HepG2 (cell line): ENCODE results near the gene CSNK1D. TPM values are rescaled to one million over a fixed set of nuclear protein-coding genes. Genes with fewer than 3 reads are reported as not detected.

Source experiments
- ARNT ChIP-seq: fragments of 450-650 bp; IDR thresholded peaks from 2 replicates; pipeline ENCODE4 v1.6.1; 2017
- BRD4 ChIP-seq: sonication (generic); formaldehyde crosslinking; IDR thresholded peaks from 2 replicates; pipeline ENCODE4 v1.4.0; 2020; ENCODE audit warnings: missing genetic modification reagents
- CENPT ChIP-seq: sonication (generic); formaldehyde crosslinking; IDR thresholded peaks from 2 replicates; pipeline ENCODE4 v1.8.0; 2022; ENCODE audit warnings: low read depth, mild to moderate bottlenecking, moderate library complexity, missing genetic modification reagents
- EHMT2 ChIP-seq: fragments of 200-600 bp; sonication (generic); IDR thresholded peaks from 2 replicates; pipeline ENCODE4 v1.7.0; 2017; ENCODE audit warnings: antibody characterized with exemption, low read depth, low read length, borderline replicate concordance
- ELF1 ChIP-seq: sonication (generic); formaldehyde crosslinking; IDR thresholded peaks from 2 replicates; pipeline ENCODE4 v1.4.0; 2020; ENCODE audit warnings: missing genetic modification reagents
- PAWR ChIP-seq: sonication (generic); formaldehyde crosslinking; IDR thresholded peaks from 2 replicates; pipeline ENCODE4 v1.4.0; 2020; ENCODE audit warnings: missing genetic modification reagents, mild to moderate bottlenecking, borderline replicate concordance
- PPARG ChIP-seq: conservative IDR thresholded peaks from 2 replicates; pipeline ENCODE4 v1.6.1; 2016; ENCODE audit warnings: missing biosample characterization, missing genetic modification reagents
- TEAD3 ChIP-seq: optimal IDR thresholded peaks from 2 replicates; pipeline ENCODE3; 2016; ENCODE audit warnings: borderline replicate concordance
- ZMYM3 ChIP-seq: sonication (generic); formaldehyde crosslinking; IDR thresholded peaks from 2 replicates; pipeline ENCODE4 v1.5.1; 2020; ENCODE audit warnings: mild to moderate bottlenecking, missing genetic modification reagents
- ZNF30 ChIP-seq: sonication (generic); formaldehyde crosslinking; IDR thresholded peaks from 2 replicates; pipeline ENCODE4 v1.5.0; 2020; ENCODE audit warnings: mild to moderate bottlenecking, missing genetic modification reagents
- ZNF354B ChIP-seq: sonication (generic); formaldehyde crosslinking; IDR thresholded peaks from 2 replicates; pipeline ENCODE4 v1.8.0; 2022; ENCODE audit warnings: mild to moderate bottlenecking, missing genetic modification reagents
- ZNF530 ChIP-seq: sonication (generic); formaldehyde crosslinking; IDR thresholded peaks from 2 replicates; pipeline ENCODE4 v1.5.0; 2020; ENCODE audit warnings: low read depth, mild to moderate bottlenecking, missing genetic modification reagents
- ZNF550 ChIP-seq: sonication (generic); formaldehyde crosslinking; IDR thresholded peaks from 2 replicates; pipeline ENCODE4 v1.4.0; 2020; ENCODE audit warnings: mild to moderate bottlenecking, missing genetic modification reagents, borderline replicate concordance
- ZNF567 ChIP-seq: sonication (generic); formaldehyde crosslinking; IDR thresholded peaks from 2 replicates; pipeline ENCODE4 v1.8.1; 2023; ENCODE audit warnings: mild to moderate bottlenecking, missing genetic modification reagents, borderline replicate concordance
- ZNF781 ChIP-seq: sonication (generic); formaldehyde crosslinking; IDR thresholded peaks from 2 replicates; pipeline ENCODE4 v1.5.1; 2020; ENCODE audit warnings: borderline replicate concordance, mild to moderate bottlenecking, missing genetic modification reagents; ENCODE audit errors: not compliant biosample characterization
- ZNF883 ChIP-seq: sonication (generic); formaldehyde crosslinking; IDR thresholded peaks from 2 replicates; pipeline ENCODE4 v1.5.1; 2020; ENCODE audit warnings: mild to moderate bottlenecking, missing genetic modification reagents; ENCODE audit errors: not compliant biosample characterization
- polyA plus RNA-seq, 8 experiments: library from polyadenylated mRNA; depleted of rRNA in 3 of 8; stranded (reverse) in 7 of 8; unstranded in 1 of 8; fragments of >200 nt; fragmentation: Illumina TruSeq in 4 of 8; extraction: Trizol in 4 of 8; gene quantifications; 2 replicates each; pipeline versions ENCODE4 v1.2.1 to v1.2.3, GENCODE V29; 2011 to 2016; ENCODE audit warnings: low read depth in 4 of 8, missing spikeins in 1 of 8, mixed read lengths in 1 of 8; ENCODE audit not compliant: insufficient read depth in 1 of 8
- total RNA-seq, 5 experiments: library from RNA; depleted of rRNA; stranded (reverse); fragments of >200 nt; fragmentation: Illumina TruSeq; extraction: Trizol; gene quantifications; 2 replicates each; pipeline ENCODE4 v1.2.3, GENCODE V29; 2016; ENCODE audit warnings: low read depth in 1 of 5
- TF ChIP-seq, protein P1 (sequence below): IDR thresholded peaks from 2 replicates; pipeline ENCODE4 v1.6.1; 2016; ENCODE audit warnings: low read depth, borderline replicate concordance

Gene CSNK1D
- total and polyA plus RNA-seq, 2 of the 13 experiments (the other 11 are each of a cell fraction or from before 2014, with no cell fraction given), result 31.5 to 128 TPM

DNA sequence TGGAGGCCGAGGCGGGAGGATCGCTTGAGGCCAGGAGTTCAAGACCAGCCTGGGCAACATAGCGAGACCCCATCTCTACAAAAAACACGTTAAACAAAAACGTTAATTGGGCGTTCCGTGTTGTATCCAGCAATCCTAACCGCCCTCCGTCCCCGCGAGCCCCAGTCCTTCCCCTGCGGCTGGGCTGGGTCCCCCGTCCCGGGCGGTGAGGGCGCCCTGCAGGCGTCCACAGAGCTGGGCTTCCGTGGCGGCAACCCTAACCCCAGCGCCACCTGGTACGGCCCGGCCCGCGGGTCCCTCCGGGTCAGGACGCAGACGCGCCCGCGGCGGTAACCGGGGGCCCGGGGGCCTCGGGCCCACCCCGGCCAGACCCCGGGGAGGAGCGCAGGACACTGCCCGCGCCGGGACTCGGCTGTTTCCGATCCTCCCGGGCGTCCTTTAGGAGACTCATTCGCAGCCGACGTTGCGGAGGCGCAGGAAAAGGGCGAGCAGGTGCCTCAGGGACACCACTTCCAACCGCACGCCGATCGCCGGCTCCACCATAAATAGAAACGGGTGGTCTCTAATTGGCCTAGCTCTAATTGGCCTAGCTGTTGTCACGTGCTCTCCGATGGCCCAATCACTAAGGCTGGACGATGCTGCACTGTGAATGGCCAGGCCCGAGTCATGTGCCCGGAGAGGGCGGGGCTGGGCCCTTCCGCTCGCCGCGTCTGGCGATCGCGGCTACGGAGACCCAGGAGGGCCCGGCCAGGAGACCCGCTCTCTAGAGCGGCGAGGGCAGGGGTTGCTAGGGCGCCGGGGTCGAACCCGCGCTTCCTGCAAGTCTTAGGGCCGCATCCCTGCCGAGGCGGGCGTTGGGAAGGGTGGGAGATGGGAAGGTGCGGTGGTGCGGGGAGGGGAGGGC is 19.0 kb upstream of the CSNK1D start (continued):
- TF ChIP-seq PAWR (CRISPR knock-in tag) (0 out of 2 replicates have a peak, but pooled peaks have one; percentile 54), ZNF781 (CRISPR knock-in tag) (peak; percentile 24), ZNF354B (CRISPR knock-in tag) (peak; percentile 91; the same call in 1 of the 2 replicates), ZNF567 (CRISPR knock-in tag) (0 out of 2 replicates have a peak, but pooled peaks have one; percentile 75), BRD4 (peak; percentile 52; the same call in 1 of the 2 replicates), TEAD3 (CRISPR knock-in tag) (no peak), ZNF550 (CRISPR knock-in tag) (peak; percentile 86; the same call in 1 of the 2 replicates), ZNF883 (CRISPR knock-in tag) (peak; percentile 81), PPARG (peak; percentile 57; the same call in 1 of the 2 replicates), ZMYM3 (CRISPR knock-in tag) (peak; percentile 58), CENPT (0 out of 2 replicates have a peak, but pooled peaks have one; percentile 41), ZNF530 (CRISPR knock-in tag) (no peak), ARNT (no peak), EHMT2 (no peak), ELF1 (CRISPR knock-in tag) (peak; percentile 90), ZNF30 (CRISPR knock-in tag) (peak; percentile 94)
- TF ChIP-seq, protein P1, sequence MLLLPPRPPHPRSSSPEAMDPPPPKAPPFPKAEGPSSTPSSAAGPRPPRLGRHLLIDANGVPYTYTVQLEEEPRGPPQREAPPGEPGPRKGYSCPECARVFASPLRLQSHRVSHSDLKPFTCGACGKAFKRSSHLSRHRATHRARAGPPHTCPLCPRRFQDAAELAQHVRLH, result peak; percentile 67; the same call in 1 of the 2 replicates
